CD4-positive, alpha-beta T cell treated with Interleukin-4 for 4 hours (primary cell): ENCODE results near the gene CHSY1.

Experiments used
- DNase-seq: peaks from one replicate; pipeline ENCODE4 v3.0.0-alpha.2; 2020

CHSY1 gene

GRCh38 chr15:101209285-101209845 is 42.5 kb downstream of the CHSY1 start:
- DNase-seq: no peak

GRCh38 chr15:101207867-101208288 is 44.0 kb downstream of the CHSY1 start:
- no peak for DNase-seq

- peak; percentile 93 for DNase-seq
These were observed 45.7 kb downstream of the CHSY1 start for GRCh38 chr15:101206176-101206591.

- no peak for DNase-seq
These were observed 46.9 kb downstream of the CHSY1 start for GRCh38 chr15:101204739-101205535.

GRCh38 chr15:101203607-101204189 is 48.1 kb downstream of the CHSY1 start:
- DNase-seq: no peak

GRCh38 chr15:101203029-101203573 is 48.7 kb downstream of the CHSY1 start:
- DNase-seq: no peak

- DNase-seq: no peak
These were observed 50.3 kb downstream of the CHSY1 start for GRCh38 chr15:101201411-101202174.

- no peak for DNase-seq
These were observed 51.7 kb downstream of the CHSY1 start for GRCh38 chr15:101200181-101200580.

GRCh38 chr15:101198800-101199199 is 53.0 kb downstream of the CHSY1 start:
- no peak for DNase-seq

- no peak for DNase-seq
These were observed 53.7 kb downstream of the CHSY1 start for GRCh38 chr15:101198031-101198575.

GRCh38 chr15:101194546-101195125 is 57.2 kb downstream of the CHSY1 start:
- DNase-seq: no peak

- DNase-seq: no peak
These were observed 57.9 kb downstream of the CHSY1 start for GRCh38 chr15:101193806-101194545.

- no peak for DNase-seq
These were observed 58.7 kb downstream of the CHSY1 start for GRCh38 chr15:101193120-101193644.

- no peak for DNase-seq
These were observed 59.8 kb downstream of the CHSY1 start for GRCh38 chr15:101192081-101192480.

- DNase-seq: no peak
These were observed 60.6 kb downstream of the CHSY1 start for GRCh38 chr15:101191242-101191641.

GRCh38 chr15:101190092-101190595 is 61.7 kb downstream of the CHSY1 start:
- no peak for DNase-seq

GRCh38 chr15:101189409-101190091 is 62.3 kb downstream of the CHSY1 start:
- no peak for DNase-seq

- no peak for DNase-seq
These were observed 63.0 kb downstream of the CHSY1 start for GRCh38 chr15:101188637-101189408.

GRCh38 chr15:101187820-101188636 is 63.8 kb downstream of the CHSY1 start:
- DNase-seq: no peak
